ENCODE data around the gene HIF1A. TPM values are rescaled to one million over a fixed set of nuclear protein-coding genes. Genes with fewer than 3 reads are reported as not detected.

The HIF1A gene
- total and polyA plus RNA-seq, 10 of the 15 experiments (the other 5 are each of a cell fraction or from before 2014, with no cell fraction given) = 18.3 to 97.0 (median 75.3) TPM

GRCh38 chr14:61750708-61751474 is 55.6 kb downstream of the HIF1A start (continued):
- peak; percentile 89 for TF ChIP-seq MLLT1 (IDR thresholded peaks at IDR 0.05)
- peak; percentile 89; the same call in 1 of the 2 replicates for TF ChIP-seq RCOR1 (conservative IDR thresholded peaks at IDR 0.05; ENCODE audit: low read depth, low read length)
- peak; percentile 98 for TF ChIP-seq LARP7 (IDR thresholded peaks at IDR 0.05)
- TF ChIP-seq NRF1 (conservative IDR thresholded peaks at IDR 0.05; ENCODE audit: low read depth, low read length) = 0 out of 2 replicates have a peak, but pooled peaks have one; percentile 12
- TF ChIP-seq ATF2 (IDR thresholded peaks at IDR 0.05; ENCODE audit: low read length) = no peak; the same call in 1 of the 2 replicates
- no peak for TF ChIP-seq MEF2A (IDR thresholded peaks at IDR 0.05; ENCODE audit: insufficient read depth, low read depth, low read length)
- peak; percentile 21 for TF ChIP-seq MEF2B (IDR thresholded peaks at IDR 0.05; ENCODE audit: partially characterized antibody, poor library complexity, severe bottlenecking)
- TF ChIP-seq ZNF592 (IDR thresholded peaks at IDR 0.05) = peak; percentile 68; the same call in 1 of the 2 replicates
- 0 out of 2 replicates have a peak, but pooled peaks have one; percentile 48 for TF ChIP-seq TCF12 (IDR thresholded peaks at IDR 0.05; ENCODE audit: low read depth, low read length)
- no peak for TF ChIP-seq FOXK2 (IDR thresholded peaks at IDR 0.05)
- TF ChIP-seq SMARCA5 (IDR thresholded peaks at IDR 0.05) = peak; percentile 85; the same call in 1 of the 2 replicates
- peak; percentile 96 for TF ChIP-seq MXI1 (IDR thresholded peaks at IDR 0.05; ENCODE audit: low read depth, low read length)
- TF ChIP-seq IKZF1 (conservative IDR thresholded peaks at IDR 0.05) = peak; percentile 97
- TF ChIP-seq NBN (IDR thresholded peaks at IDR 0.05) = 0 out of 2 replicates have a peak, but pooled peaks have one; percentile 29
- TF ChIP-seq RB1 (IDR thresholded peaks at IDR 0.05; ENCODE audit: borderline replicate concordance) = peak; percentile 78; the same call in 1 of the 2 replicates
- TF ChIP-seq SMAD1 (IDR thresholded peaks at IDR 0.05; ENCODE audit: low read depth, partially characterized antibody) = peak; percentile 60
- no peak for TF ChIP-seq SUZ12 (IDR thresholded peaks at IDR 0.05; ENCODE audit: unreplicated experiment)
- TF ChIP-seq NR2C2 (IDR thresholded peaks at IDR 0.05; ENCODE audit: borderline replicate concordance, control insufficient read depth, insufficient read length, low read depth) = no peak
- TF ChIP-seq SPI1 (IDR thresholded peaks at IDR 0.05; ENCODE audit: borderline replicate concordance, insufficient read depth, low read depth, low read length) = peak; percentile 36; the same call in 1 of the 2 replicates
- TF ChIP-seq NR2F1 (conservative IDR thresholded peaks at IDR 0.05) = peak; percentile 77
- no peak for TF ChIP-seq ATF3 (IDR thresholded peaks at IDR 0.05; ENCODE audit: borderline replicate concordance, extremely low read depth, low read depth, low read length)
- TF ChIP-seq NFIC (IDR thresholded peaks at IDR 0.05; ENCODE audit: low read depth, low read length) = no peak
- TF ChIP-seq SREBF1 (IDR thresholded peaks at IDR 0.05; ENCODE audit: low read length) = no peak
- peak; percentile 67; the same call in 1 of the 2 replicates for TF ChIP-seq CREB1 (IDR thresholded peaks at IDR 0.05; ENCODE audit: low read depth)

Measured in GM12878 (cell line).